ELR (cell line): ENCODE measurements around the gene ADPRHL1.
"Not testable (repeated sequence)": the region's sequence is repeated elsewhere in the genome, so short reads cannot be mapped to it uniquely, and the experiment has no call there.

Experiments used
- DNase-seq: peaks from one replicate; pipeline ENCODE4 v3.0.0-alpha.2; 2015; ENCODE audit warnings: low read depth

Gene ADPRHL1

DNA sequence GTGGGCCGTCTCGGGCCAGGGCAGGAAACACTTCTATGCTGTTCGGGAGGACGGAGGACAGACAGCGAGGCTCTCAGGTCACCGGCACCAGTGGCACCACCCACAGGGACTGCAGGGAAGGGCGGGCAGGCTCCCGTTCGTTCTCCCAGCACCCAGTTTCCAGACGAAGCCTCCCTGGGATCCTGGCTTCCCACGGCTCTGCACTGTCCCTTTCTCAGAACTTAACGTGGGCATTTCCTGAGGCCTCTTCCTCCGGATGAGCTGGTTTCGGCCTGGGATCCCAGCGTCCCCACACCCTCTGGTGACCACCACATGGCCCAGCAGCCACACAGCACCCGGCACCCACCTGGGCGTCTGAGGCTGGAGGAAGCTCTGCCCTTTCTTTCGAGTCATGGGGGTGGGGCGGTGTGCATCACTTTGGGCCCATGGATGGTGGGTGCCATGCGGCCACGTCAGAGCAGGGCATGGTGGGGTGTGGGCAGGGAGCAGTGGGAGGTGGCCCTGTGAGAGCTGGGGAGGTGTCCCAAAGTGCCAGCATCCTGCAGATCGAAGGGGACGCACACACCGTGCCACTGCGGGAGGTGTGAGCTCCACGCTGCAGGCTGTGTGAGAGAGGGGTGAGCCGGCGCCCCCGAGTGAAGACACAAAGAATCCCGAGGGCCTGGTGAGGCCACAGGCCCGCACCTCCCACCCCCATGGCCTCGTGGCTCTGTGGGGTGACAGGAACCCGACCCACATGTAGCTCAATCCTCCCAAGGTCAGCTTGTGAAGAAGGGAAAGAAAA, 50.6 kb downstream of the ADPRHL1 start:
- no peak for DNase-seq

DNA sequence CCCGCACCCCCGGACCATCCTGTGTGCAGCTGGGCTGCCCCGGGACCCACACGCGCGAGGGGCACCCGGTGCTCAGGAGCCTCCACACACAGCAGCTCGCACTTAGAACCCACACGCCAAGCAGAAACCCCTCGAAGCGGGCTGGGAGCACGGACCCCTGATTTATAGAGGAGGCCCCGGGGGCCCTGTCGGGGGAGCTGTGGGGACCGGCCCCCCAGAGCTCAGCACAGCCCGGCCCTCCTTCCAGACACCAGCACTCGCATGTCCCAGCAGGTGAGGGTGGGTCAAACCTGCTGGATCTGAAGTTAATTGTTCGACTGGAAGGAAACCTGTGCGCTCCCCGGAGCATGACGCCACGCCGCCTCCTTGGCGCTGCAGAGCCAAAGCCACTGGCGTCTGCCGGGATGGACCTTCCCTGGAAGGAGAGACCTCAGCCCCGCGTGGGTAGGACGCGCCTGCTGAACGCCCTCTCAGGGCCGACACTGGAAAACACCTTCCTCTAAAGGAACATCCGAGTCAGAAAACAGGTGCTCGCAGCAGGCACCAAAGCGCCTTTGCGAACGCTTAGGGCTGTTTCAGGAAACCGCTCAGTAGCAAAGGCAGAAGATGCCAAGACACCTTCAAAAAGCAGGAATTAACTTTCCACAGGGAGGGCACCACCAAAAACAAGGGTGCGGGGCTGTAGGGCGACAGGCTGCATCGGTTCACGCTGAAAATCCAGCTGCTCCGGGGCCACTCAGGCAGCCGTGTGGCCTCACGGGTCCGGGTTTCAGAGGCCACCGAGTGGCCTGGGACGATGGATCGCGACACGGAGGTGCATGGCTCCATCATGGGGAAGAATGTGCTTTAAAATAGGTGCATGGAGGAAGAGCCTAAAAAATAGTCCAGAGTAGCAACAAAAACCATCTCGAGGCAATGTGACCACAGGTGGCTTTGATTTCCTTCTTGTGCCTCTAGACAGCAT, 51.6 kb downstream of the ADPRHL1 start:
- no peak for DNase-seq

DNA sequence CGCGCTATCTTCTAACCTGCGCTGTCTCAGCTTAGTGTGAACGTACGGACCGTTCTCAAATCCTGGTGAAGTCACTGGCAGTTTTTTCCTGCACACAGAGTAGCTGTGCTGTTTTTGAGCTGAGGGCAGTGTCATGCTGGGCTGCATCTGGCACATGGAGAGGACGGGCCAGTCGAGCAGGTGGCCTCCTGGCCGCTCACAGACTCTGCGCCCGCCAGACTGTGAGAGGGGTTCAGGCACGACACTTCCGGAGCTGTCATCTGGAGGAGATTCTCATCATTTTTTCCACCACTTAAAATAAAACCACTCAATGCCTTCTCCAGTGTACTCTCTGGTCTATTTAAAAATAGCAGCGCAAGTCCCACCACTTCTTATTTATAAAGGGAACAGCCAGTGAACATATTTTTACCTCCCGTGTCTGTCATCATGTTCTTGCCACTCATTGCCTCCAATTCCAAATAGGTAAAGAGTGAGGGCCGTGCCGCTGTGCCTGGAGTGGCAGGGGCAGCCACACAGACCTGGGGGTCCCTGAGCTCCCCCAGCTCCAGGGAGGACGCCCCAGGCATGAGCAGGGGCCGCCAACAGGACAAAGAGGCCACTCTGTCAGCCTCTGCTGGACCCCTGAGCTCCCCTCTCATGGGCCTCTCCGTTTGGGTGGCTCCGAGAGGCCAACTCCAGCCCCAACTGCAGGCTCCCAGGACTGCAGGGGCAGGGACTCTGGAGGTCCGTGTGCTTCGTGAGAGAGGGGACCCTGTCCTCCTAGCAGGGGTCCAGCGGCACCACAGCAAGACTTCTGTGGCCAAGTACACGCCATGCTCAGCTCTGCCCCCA, 52.5 kb downstream of the ADPRHL1 start:
- DNase-seq: no peak

DNA sequence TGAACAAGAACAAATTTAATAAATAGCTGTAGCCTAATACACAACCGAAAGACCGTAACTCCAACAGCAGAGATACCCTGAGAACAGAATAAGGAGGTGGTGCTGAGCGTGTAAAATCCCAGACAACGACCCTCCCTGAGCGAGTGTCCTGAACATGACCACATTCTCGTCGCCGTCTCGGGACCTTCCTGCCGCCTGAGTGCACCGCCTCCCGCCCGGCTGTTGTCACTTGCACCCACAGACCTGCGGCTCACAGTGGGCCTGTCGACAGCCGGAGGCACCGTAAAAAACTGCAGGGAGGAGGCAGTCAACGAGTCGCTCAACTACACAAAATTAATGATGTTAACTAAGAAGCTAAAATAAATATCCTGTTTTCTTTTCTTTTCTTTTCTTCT, 53.5 kb downstream of the ADPRHL1 start:
- DNase-seq: no peak

DNA sequence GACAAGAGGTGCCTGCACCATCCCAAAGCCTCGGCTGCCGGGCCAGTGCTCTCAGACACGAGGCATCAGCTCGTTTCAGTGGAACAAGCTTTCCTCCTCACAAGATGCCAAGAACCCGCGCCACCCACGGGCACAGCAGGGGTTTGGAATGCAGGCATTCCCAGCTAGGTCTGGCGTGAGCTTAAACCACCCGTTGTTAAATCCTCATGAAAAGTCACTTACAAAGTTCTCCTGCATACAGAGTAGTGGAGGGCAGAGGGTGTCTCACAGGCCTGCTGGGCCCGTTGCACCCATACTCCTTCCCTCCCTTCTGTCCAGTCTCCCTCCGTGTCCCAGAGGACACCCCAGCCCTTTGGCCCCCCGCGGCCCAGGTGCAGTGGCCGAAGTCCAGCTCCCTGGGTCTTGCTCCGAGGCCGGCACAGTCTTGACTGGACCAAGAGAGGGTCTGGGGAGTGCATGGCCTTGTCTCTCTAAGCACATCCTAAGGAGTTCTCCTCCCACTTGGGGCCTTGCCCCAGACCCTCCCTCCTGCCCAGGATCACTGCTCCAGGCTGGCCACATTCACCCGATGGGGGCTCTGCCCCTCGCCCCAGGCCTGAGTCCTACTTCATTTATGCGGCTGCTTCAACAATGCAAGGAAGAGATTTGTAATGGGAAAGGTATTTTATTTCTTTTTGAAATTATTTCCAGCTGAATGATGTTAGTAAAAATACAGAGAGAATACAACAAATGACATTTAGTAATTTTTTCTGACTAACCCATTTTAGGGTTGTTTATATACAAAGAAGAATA, 54.1 kb downstream of the ADPRHL1 start:
- no peak for DNase-seq

DNA sequence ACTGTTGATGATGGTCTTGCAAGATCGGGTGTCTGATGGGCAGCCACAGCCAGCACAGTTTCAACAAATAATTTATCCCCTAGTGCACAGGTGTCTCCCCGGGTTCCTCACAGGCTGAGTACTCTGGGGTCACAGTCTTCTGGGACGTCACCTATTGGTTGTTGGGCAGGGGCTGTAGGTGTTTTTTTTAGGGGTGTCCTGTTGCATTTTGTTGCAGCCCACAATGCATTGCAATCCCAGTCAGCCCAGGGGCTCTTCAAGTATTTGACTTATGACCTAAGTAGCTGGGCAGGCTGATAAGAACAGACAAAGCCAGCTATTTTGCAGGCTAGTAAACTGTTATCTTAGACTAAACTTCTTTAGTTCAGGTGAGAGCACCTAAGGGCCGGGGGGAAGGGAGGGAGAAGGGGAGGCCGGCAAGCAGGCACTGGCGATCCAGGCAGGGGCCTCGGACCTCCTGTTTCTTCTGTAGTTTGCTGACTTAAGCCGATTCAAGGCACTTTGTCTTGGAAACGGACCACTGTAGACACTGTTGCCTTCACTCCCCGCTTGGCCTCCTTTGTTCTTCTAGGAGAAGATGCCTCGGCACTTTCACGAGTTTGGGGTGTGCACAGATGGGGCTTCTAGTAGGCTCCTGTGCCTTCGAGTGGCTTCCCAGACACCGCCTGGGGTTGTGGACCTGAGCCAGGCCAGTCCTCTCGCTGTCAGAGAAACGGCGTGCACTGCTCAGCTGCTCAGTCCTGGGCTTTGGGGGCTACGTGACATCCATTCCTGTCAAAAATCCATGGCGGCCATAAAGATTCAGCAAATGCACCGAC, 55.5 kb downstream of the ADPRHL1 start:
- DNase-seq: no peak

DNA sequence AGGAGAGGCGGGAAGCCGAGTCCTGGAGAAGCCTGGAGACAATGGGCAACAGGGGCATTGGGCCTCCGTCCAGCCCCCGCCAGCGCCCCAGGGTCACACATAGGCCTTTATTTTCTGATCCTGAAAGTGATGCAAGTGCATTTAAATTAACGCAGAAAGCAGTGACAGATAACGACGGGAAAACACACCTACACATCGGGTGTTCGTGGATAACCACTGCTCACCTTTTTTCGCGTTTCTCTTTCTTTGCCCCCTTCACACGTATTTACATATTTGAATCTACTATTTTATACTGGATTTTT, 59.0 kb downstream of the ADPRHL1 start:
- DNase-seq: no peak

DNA sequence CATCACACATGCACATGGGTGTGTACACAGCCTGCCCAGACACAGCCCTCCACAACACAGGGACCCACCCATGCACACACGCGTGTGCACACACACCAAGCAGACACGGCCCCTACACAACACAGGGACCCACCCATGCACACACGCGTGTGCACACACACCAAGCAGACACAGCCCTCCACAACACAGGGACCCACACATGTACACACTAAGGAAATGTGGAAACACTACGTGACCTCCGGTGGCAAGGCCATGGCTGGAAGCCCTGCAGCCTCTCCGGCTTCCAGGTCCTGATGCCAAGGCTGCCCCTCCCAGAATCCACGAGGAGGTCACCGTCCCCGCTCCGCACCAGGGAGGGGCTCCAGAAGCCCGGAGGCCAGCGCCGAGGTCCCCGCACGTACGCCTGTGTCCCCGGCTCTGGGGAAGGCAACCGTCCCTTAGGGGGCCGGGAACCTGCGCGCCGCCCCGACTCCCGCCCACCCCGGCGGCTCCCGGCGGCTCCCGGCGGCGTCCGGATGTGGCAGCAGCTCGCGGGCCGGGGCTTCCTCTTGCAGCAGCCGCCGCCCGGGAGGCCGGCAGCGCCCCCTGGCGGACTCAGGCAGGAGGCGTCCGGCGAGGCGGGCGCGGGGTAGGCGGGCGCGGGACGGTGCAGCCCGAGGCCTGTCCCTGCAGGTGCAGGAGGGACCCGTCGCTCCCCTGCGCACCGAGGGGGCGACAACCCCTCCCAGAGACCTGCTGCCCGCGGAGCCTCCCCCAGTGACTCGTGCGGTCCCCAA, 59.5 kb downstream of the ADPRHL1 start:
- DNase-seq: peak; percentile 83

DNA sequence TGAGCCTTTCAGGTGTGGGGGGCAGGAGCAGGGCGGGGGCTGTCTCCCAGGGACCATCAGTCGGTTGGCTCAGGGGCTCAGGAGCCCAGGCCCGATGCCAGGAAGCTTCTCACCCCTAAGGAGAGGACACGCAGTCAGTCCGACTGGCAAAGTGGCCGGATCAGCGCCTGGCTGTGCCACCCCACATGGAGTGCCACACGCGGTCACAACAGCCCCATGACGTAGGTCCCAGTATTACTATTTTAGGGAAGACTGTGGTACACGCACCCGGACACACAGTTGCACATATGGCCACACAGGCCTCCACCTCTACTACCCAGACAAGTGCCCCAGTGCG, 60.1 kb downstream of the ADPRHL1 start:
- DNase-seq: no peak

DNA sequence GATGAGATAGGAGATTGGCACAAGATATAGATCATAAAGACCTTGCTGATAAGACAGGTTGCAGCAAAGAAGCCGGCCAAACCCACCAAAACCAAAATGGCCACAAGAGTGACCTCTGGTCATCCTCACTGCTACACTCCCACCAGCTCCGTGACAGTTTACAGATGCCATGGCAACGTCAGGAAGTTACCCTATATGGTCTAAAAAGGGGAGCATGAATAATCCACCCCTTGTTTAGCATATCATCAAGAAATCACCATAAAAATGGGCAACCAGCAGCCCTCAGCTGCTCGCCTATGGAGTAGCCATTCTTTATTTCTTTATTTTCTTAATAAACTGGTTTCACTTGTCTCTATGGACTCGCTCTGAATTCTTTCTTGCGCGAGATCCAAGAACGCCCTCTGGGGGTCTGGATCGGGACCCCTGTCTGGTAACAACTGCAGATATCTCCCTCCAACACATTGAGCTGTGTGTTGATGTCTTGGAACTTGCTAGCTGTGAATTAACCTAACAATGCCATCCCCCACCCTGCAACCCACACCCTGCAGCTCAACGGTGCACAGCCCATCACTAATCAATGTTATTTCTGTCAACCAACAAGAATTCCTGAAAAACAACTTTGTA, 62.3 kb downstream of the ADPRHL1 start:
- DNase-seq: no peak

DNA sequence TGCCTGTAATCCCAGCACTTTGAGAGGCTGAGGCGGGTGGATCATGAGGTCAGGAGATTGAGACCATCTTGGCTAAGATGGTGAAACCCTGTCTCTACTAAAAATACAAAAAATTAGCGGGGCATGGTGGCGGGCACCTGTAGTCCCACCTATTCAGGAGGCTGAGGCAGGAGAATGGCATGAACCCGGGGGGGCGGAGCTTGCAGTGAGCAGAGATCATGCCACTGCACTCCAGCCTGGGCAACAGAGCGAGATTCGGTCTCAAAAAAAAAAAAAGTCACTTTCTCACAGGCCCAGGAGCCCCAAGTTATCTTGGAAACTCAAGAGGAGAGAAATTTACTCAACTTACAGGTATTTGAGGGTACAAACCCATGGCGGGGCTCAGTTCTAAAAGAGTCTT, 63.7 kb downstream of the ADPRHL1 start:
- not testable (repeated sequence) for DNase-seq

DNA sequence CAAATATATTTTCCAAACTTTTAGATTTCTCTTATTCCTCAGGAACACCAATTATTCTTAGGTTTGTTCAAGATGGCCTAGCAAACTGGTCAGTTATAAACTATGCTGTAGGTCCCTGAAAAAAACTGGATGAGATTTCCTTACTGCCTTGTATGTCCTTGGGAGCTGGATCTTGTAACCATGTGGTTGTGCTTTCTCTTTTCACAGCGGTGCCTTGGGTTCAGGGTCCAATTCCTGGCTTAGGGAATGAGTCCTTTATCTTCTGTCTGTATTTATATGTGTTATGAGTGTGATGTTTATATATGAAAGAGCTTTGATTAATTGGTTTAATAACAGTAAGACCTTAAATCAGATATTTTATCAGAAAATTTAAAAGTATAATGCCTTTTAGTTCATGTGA, 65.9 kb downstream of the ADPRHL1 start:
- no peak for DNase-seq

DNA sequence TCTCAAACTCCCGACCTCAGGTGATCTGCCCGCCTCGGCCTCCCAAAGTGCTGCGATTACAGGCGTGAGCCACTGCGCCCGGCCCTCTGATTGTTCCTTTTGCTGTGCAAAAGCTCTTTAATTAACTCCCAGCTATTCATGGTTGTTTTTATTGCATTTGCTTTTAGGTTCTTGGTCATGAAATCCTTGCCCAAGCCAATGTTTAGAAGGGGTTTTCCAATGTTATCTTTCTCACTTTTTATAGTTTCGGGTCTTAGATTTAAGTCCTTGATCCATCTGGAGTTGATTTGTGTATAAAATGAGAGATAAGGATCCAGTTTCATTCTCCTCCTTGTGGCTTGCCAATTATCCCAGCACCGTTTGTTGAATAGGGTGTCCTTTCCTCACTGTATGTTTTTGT, 70.2 kb downstream of the ADPRHL1 start:
- no peak for DNase-seq

DNA sequence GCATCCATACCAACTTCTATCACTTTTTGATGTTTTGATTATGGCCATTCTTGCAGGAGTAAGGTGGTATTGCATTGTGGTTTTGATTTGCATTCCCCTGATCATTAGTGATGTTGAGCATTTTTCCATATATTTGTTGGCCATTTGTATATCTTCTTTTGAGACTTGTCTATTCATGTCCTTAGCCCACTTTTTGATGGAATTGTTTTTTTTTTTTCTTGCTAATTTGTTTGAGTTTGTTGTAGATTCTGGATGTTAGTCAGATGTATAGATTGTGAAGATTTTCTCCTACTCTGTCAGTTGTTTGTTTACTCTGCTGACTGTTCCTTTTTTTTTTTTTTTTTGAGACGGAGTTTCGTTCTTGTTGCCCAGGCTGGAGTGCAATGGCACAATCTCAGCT, 70.7 kb downstream of the ADPRHL1 start:
- not testable (repeated sequence) for DNase-seq

DNA sequence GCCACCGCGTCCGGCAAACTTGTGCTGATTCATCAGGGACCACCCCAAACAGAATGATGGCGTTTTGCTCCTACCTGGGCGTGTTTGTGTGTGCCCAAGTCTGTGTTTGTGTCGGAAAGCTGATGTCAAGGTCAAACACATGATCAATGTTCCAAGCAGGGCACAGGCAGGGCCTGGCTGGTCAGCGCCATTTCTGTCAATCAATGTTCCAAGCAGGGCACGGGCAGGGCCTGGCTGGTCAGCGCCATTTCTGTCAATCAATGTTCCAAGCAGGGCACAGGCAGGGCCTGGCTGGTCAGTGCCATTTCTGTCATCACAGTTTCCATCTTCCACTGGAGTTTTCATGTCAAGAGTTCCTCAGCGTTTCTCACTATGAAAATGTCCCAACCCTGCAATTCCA, 74.5 kb downstream of the ADPRHL1 start:
- DNase-seq: no peak

DNA sequence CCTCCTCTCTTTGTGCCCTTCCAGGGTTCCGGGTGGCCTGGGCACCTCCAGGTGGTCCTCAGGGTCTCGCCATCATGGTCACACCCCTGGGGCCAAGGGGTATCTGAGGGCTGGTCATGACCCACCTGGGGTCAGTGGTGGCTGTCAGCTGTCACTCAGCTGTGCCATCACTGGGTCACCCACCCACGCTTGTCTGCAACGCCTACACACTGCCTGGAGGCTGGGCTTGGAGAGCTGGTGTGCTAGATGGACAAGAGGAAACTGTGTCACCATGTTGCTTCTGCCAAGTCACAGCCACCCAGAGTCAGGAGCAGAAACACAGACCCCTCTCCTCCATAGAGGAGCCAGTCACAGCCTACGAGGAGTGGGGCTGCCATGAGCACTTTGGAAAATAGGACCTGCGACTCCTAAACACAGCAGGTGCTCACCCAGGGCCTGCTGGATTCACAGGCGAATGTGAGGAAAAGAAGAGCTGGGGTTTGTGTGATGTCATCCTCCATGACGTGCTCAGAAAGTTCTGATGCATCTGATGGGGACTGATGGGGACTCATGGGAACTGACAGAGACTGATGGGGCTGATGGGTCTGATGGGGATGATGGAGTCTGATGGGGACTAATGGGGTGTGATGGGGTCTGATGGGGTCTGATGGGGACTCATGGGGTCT, 78.6 kb downstream of the ADPRHL1 start:
- DNase-seq: no peak

DNA sequence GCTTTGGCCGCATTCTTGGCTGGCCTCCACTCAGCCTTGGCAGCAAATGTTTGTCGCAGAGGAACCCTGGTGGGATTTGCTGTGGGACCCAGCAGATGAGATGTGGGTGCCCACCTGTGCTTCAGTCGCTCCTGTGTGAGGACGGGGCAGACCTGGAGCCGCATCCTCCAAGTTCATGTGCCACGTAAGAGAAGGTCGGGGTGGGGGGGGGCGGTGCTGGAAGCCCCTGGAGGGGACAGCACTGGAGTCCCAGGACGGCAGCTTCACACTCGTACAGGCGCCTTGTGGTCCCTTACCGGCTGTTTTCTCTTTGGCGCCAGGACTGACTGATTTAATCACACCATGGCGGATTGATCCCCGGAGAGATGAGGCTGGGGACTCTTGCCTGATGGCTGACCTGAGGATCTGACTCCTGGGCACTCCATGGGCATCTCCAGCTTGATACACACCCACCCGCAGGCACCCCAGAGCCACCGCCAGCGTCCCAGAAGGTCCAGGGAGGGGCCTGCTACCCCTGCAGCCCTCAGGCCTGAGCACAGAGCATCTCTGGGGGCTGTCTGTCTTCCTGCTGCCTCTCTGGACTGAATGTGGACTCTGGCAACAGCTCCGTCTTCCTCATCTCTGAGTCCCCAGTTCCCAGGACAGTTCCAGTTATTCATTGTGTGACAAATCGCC, 79.3 kb downstream of the ADPRHL1 start:
- DNase-seq: no peak

DNA sequence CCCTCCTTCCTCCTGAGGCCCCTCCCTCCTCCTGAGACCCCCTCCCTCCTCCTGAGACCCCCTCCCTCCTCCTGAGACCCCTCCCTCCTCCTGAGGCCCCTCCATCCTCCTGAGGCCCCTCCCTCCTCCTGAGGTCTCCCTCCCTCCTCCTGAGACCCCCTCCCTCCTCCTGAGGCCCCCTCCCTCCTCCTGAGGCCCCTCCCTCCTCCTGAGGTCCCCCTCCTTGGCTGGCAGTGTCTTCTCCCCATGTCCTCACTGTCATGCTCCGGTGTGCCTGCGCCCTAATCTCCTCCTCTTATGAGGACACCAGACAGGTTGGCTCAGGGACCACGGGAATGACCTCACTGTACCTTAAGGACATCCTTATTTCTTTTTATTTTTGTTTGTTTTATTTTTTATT, 81.6 kb downstream of the ADPRHL1 start:
- DNase-seq: not testable (repeated sequence)

DNA sequence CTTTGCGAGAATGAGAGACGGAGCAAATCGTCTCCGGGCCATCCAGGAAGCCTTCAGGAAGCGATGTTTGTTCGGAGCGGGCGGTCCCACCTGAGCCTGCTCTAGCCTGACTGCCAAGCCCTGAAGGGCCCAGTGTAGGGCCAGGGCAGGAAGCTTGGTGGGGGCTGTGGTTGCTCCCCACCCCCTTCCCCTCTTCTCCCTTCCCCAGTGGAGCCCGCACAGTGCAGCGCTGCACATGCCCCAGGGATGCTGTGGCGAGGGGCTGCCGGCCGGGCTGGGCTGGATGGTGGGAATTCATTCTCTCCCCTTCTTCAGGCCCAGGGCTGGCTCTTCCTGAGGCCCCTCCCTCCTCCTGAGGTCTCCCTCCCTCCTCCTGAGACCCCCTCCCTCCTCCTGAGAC, 82.2 kb downstream of the ADPRHL1 start:
- no peak for DNase-seq
